ENCODE results near the gene LURAP1L.

LURAP1L gene

GRCh38 chr9:12774861-12775678, at the start of gene LURAP1L:
Gene LURAP1L, plus strand, starts transcription at chr9:12775020. Its CDS starts 696 bp downstream, at chr9:12775716.
- DNase-seq: peak; percentile 48

DNA sequence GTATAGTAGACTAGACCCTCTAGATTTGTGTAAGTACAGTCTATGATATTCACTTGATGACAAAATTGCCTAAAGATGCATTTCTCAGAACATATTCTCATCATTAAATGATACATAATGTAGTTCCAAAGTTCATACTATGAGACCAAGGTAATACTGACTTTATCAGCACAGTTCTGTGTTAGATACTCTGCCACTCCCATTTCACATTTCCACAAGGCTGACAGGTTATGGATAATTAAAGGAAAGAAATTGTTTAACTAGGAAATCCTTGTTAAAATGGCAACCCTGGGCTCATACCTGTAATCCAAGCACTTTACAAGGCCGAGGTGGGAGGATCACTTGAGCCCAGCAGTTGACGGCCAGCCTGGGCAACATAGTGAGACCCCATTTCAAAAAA, 48.0 kb upstream of the LURAP1L start:
- DNase-seq: no peak

DNA sequence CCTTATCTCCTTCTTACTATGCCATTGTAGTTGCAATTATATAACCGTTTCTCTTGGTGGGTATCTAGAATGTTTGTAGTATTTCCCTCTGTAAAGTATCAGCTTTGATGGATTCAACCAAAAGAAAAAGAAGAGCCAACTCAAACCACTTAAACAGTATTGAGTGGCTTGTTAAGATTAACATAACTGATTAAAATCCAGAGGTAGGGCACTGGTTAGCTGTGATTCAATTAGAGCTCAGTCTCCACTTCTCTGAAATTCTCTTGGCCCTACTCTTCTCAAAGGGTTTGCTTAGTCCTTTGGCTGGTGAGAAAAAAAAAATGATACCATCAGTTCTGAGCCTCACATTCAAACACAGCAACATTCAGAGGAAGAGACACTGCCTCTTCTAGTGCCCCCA, 44.6 kb upstream of the LURAP1L start:
- no peak for DNase-seq

DNA sequence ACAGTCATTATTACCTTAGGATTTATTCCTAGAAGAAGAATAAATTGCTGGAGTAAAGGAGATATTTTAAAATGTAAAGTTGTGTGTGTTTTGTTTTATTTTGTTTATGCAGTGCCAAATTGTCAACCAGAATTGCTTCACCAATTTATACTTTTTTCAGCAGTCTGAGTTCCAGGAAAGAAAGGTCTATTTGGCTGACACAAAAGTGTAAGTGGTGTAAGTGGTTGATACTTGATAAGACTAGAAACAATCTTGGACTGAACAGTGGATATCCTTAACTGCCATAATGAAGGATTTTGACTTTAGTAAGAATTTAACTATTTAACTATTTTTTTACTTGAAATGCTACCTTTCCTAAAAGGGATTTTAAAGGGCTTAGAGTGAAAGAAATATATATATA, 43.9 kb upstream of the LURAP1L start:
- no peak for DNase-seq

DNA sequence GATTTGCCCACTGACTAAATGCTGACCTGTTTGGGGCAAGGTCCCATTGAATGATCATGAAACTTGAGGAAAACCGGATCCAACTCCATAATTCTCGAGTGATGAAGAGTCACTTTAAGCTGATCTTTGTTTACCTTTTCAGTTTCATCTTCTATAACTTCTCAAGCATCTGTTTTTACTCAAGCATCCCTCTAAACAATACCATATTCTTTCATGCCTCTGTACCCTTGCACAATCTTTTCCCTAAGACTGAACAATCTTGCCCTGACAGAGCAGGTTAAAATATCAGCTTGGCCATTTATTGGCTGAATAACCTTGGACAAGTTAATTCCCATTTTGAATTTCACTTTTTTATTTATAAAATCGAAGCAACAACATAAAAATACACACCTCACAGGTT, 41.8 kb upstream of the LURAP1L start:
- DNase-seq: no peak

- DNase-seq: no peak
Measured at GRCh38 chr9:12735665-12736064, 39.2 kb upstream of the LURAP1L start.

DNA sequence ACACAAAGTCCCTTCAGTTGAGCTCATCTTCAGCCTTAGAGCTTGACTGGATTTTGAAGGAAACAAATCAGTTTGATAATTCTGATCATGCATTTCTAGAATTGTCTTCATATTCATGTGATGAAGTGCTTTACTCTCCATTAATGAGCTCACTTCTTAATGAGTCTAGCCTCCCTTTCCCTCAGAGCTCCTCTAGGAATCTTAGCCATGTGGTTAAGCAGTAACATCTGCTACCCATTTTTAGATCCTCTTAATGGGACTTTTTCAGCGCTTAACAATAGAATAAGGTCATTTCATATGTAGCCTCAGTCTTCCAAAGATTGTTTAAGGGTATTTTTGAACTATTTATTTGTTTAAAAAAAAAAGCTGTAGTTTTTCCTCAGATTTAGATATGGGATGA, 36.9 kb upstream of the LURAP1L start:
- DNase-seq: no peak

- DNase-seq: no peak
Measured at GRCh38 chr9:12739014-12739652, 35.7 kb upstream of the LURAP1L start.

GRCh38 chr9:12740845-12741244, 34.0 kb upstream of the LURAP1L start:
- DNase-seq: no peak

DNA sequence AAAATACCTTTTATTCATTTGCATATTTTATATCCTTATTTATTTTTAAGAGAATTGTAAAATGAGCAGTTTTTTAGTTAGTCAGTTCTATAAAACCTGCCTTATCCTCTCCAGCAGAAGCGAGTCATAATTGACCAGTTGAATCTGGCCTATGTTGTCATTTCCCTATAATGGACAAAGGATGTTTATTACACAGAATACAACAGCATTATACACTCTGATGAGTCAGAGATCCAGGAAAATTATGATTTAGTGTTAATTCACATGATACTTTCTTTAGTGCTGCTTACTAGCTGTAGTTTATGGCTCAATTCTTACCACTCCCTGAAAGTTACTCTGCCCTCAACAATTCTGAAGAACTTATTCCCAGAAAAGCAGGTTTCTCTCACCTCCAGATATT, 26.8 kb upstream of the LURAP1L start:
- no peak for DNase-seq

DNA sequence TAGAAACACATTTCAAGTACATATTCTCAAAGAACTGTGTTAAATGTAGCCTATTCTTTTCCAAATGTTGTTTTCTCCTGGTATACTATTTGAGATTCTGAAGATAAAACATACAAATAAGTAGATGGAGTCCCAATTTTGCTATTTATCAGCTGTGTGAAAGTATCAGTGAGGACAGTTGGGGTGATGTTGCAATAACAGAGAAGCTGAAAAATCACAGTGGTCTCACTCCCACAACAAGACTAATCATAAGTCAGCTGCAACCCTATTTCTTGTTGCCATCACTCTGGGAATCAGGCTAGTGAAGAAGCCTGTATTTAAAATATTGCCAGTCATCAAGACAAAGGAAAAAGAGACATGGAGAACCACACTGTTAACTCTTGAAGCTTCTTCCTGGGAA, 25.9 kb upstream of the LURAP1L start:
- no peak for DNase-seq

GRCh38 chr9:12753931-12754330, 20.9 kb upstream of the LURAP1L start:
- DNase-seq: no peak

DNA sequence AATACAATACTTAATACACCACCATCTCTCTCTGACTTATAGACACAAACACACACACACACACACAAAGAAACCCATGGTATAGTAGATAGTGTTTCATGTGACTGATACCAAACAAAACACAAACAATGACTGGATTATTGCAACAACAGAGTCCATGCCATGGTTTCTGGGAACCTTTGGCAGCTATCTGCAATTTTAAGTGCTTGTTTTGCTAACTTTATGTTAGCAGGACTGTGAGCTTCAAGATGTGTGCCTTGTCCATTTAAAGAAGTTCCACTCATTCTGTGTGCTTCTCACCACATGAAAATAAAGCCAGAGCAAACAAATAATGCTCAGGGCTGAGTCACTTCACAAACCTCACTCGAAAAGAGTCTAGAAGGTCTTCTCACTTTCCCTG, 15.1 kb upstream of the LURAP1L start:
- no peak for DNase-seq

GRCh38 chr9:12760758-12761157, 14.1 kb upstream of the LURAP1L start:
- no peak for DNase-seq

DNA sequence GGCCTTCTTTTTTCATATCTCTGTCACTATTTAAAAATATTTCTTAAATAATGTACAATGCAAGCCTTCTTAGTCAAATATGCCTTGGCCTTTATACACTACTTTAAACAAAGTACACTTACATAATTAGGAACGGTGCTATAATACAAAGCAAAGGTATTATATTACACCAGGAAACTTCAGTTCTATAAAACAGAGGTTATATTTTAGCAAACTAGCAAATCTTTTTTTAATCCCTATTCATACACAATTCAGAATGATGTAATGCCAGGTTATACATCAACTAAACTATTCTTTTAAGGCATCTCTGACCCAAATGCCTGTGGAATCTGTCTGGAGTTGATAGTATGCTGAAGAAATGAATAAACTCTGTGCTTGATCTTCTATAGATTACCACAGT, 10.7 kb upstream of the LURAP1L start:
- DNase-seq: no peak

DNA sequence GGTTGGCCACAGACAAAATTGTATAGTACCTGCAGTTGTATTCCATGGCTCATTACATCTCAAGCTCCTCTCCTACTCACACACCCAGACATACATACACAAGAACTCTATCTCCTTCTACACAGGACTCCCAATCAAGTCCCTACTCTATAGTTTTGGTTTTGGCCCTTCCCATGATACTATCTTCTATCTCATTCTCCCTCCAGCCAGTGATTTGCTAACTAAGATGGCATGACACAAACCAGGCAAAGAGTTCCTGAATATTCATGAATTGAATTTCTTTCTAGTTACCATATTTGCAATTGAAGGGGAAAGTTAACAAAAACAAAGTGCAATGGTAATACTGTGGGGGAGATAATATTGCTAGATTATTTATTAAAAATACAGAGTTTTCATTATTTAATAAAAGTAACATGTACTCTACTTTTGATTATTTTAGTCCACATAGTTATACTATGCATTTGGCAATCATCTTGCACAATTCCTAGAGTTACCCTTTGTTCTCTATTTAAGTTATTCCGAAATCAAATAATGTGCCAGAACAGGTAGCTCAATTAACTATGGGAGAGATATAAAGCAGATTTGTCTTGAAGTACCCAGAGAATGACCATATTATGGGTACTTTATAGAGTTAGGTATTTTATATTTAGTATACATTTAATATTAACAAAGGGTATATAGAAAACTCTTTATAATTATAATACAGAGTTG, 9.6 kb upstream of the LURAP1L start:
- DNase-seq: no peak

- no peak for DNase-seq
Measured at GRCh38 chr9:12766357-12766756, 8.5 kb upstream of the LURAP1L start.

DNA sequence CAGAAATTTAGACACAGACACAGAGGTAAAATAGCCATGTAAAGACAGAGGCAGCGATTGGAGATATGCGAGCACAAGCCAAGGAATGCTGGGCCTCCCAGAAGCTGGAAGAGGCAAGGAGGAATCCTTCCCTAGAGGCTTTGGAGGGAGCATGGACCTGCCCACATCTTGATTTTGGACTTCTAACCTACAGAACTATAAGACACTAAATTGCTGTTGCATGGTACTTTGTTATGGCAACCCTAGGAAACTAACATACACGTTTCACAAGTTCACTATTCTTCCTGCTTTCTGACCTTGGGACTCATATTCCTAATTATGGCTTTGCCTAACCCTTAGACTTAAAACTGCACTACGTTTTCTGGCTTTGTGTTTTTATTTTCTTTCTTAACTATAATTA, 4.6 kb upstream of the LURAP1L start:
- no peak for DNase-seq

DNA sequence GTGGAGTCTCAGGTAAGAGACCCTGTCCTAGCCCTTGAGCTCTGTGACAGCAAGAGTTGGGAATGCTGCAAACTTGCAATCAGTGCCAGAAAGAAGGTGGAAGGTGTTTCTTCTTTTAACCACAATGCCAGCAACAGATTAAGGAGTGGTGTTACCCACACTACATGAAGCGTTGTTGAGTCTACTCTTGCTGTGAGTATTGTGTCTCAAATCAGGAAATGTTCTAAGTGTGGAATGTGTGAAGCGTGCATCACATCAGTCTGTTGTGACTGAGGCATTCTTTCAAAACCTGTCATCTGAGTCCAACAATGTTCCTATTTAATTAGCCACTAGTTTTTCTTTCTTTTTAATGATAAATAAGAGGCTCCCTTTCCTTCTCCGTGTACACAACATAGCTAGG, 2.9 kb upstream of the LURAP1L start:
- DNase-seq: no peak

DNA sequence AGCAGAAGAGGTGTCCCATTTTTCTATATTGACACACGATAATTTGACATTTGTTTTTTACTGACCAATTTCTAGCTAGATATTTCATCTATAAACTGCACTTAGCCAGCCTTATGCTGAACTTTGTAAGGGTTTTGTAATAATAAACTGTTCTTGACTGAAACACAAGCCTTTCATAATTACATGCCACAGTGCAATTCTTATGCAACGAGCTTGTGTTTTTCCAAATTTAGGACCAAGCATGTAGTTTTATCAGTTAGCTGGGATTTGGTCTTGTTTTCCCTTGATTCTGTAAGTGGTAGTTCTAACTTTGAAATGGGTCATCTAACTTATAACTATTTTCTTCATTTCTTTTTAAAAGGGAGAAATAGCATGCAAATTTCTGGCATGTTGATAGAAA, 1.3 kb upstream of the LURAP1L start:
- no peak for DNase-seq

DNA sequence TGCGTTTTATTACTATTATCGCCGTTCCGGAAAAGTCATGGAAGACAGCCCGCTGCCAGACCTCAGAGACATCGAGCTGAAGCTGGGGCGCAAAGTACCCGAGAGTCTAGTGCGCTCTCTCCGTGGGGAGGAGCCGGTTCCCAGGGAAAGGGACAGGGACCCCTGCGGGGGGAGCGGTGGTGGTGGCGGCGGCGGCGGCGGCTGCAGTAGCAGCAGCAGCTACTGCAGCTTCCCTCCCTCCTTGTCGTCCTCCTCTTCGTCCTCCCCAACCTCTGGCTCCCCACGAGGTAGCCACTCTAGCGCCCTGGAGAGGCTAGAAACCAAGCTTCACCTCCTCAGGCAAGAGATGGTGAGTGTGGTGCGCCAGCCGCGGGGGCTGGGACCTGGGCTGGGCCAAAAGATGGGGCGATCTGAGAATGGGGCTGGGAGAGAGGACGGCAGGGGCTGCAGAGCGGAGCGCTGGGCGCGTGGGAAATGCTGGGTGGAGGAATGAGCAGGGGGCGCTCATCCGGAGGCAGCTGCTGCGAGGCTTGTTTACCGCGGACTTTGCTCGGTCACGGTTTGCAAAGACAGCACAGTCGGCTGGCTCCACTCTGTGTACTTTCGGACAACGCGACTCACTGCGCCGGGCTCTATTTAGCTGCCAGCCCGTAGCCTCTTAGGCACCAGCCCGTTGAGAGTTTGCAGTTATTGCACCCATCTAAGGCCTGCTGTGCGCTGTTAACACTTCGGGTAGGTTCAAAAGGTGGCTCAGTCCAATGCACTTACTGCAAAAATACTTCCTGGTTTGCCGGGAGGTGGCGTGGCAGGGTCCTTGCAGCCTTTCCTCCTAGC, 1.1 kb downstream of the LURAP1L start:
- peak; percentile 89 for DNase-seq

DNA sequence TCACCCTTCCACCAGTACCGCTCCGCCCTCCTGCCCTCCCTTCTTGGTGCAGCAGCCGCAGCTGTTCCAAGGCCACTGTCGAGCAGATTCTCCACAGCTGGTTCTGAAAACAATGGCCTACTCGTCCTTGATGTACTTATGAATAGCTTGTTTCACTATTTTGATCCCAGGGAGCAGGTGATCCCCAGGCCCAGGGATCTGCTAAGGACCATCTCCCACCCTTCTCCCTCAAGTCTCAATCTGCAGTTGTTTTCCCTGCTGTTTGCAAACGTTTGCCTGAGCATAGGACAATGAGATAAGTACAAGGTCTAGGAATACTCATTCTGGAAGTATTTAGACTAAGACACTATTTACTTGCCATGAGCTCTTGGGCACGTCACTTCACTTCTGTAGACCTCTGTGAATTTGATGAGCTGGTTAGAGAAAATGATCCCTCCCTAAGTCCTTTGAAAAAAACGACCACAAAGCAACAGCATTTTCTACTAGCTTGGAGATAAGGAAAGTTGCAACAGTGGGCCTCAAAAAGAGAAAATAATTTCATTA, 1.8 kb downstream of the LURAP1L start:
- DNase-seq: no peak
